ENCODE data around the gene DERA. TPM values are rescaled to one million over a fixed set of nuclear protein-coding genes. Genes with fewer than 3 reads are reported as not detected.

The DERA gene
- total and polyA plus RNA-seq, 4 donors, result 15.5 to 57.2 (median 23.7) TPM

GRCh38 chr12:15982471-15982870 is 71.3 kb downstream of the DERA start:
- Histone ChIP-seq H3K36me3 (ENCODE audit: control insufficient read depth in 1 of 2, insufficient read depth in 2 of 2, low read length in 1 of 2) (no peaks in the 10 kb centered on the region), H3K9me3 (ENCODE audit: control insufficient read depth, low read length) (no peaks in the 10 kb centered on the region), H3K27me3 (ENCODE audit: control insufficient read depth in 1 of 2, insufficient read depth in 2 of 2, low read length in 1 of 2) (no peaks in the 10 kb centered on the region), H3K4me1 (ENCODE audit: control insufficient read depth in 1 of 2, insufficient read depth in 2 of 2, low read length in 2 of 2) (peaks cover 2 to 3% of the 10 kb centered on the region in 2 donors), H3K27ac (ENCODE audit: low read depth in 1 of 2, low read length in 2 of 2) (no peak overlapping the region), H3K4me3 (ENCODE audit: low read length in 2 of 2) (no peak overlapping the region)
- intact Hi-C loops (cut with DNase I), result loop anchor here in 1 of 2 donors (10.0 kb wide), 1 partner anchor 382 kb away; no protein-coding TSS in a partner anchor
- ATAC-seq (ENCODE audit: low FRiP score) (no peak), DNase-seq (no peak)
- WGBS, 2 donors, result 10 to 12% methylated on average over 3 of the region's 3 CpGs

GRCh38 chr12:15982921-15983320 is 71.8 kb downstream of the DERA start:
- intact Hi-C loops (cut with DNase I), result loop anchor here in 1 of 2 donors (10.0 kb wide), 1 partner anchor 382 kb away; no protein-coding TSS in a partner anchor
- DNase-seq (no peak), ATAC-seq (ENCODE audit: low FRiP score) (no peak)

GRCh38 chr12:15984097-15984800 is 73.1 kb downstream of the DERA start:
- no peak for DNase-seq
- no peak for ATAC-seq (ENCODE audit: low FRiP score)
- Histone ChIP-seq H3K27me3 (ENCODE audit: control insufficient read depth in 1 of 2, insufficient read depth in 2 of 2, low read length in 1 of 2) (no peaks in the 10 kb centered on the region), H3K4me1 (ENCODE audit: control insufficient read depth in 1 of 2, insufficient read depth in 2 of 2, low read length in 2 of 2) (peaks cover under 1 to 2% of the 10 kb centered on the region in 2 donors), H3K36me3 (ENCODE audit: control insufficient read depth in 1 of 2, insufficient read depth in 2 of 2, low read length in 1 of 2) (no peaks in the 10 kb centered on the region), H3K4me3 (ENCODE audit: low read length in 2 of 2) (no peak overlapping the region), H3K27ac (ENCODE audit: low read depth in 1 of 2, low read length in 2 of 2) (no peak overlapping the region), H3K9me3 (ENCODE audit: control insufficient read depth, low read length) (no peaks in the 10 kb centered on the region)
- intact Hi-C loops (cut with DNase I), result loop anchor here in 1 of 2 donors (10.0 kb wide), 1 partner anchor 381 kb away; no protein-coding TSS in a partner anchor
- WGBS, 2 donors, result 93 to 95% methylated on average over 6 of the region's 6 CpGs

More at GRCh38 chr12:15982921-15983320, 71.8 kb downstream of the DERA start:
- H3K27me3 ChIP-seq (ENCODE audit: control insufficient read depth in 1 of 2, insufficient read depth in 2 of 2, low read length in 1 of 2), result no peaks in the 10 kb centered on the region
- H3K4me3 ChIP-seq (ENCODE audit: low read length in 2 of 2), result no peak overlapping the region
- H3K4me1 ChIP-seq (ENCODE audit: control insufficient read depth in 1 of 2, insufficient read depth in 2 of 2, low read length in 2 of 2), result peaks cover 2 to 3% of the 10 kb centered on the region in 2 donors
- no peaks in the 10 kb centered on the region for H3K9me3 ChIP-seq (ENCODE audit: control insufficient read depth, low read length)
- no peaks in the 10 kb centered on the region for H3K36me3 ChIP-seq (ENCODE audit: control insufficient read depth in 1 of 2, insufficient read depth in 2 of 2, low read length in 1 of 2)
- peak overlapping the region in 1 of 2 donors; percentile 71 for H3K27ac ChIP-seq (ENCODE audit: low read depth in 1 of 2, low read length in 2 of 2)

- no peaks in the 10 kb centered on the region for H3K36me3 ChIP-seq (ENCODE audit: control insufficient read depth in 1 of 2, insufficient read depth in 2 of 2, low read length in 1 of 2)
- peaks cover 0 to 2% of the 10 kb centered on the region in 2 donors for H3K4me1 ChIP-seq (ENCODE audit: control insufficient read depth in 1 of 2, insufficient read depth in 2 of 2, low read length in 2 of 2)
- intact Hi-C loops (cut with DNase I), result loop anchor here in 1 of 2 donors (10.0 kb wide), 1 partner anchor 380 kb away; no protein-coding TSS in a partner anchor
- 93 to 96% methylated on average over 2 of the region's 2 CpGs for WGBS, 2 donors
- H3K27ac ChIP-seq (ENCODE audit: low read depth in 1 of 2, low read length in 2 of 2), result no peak overlapping the region
- DNase-seq (no peak), ATAC-seq (ENCODE audit: low FRiP score) (no peak)
- no peaks in the 10 kb centered on the region for H3K27me3 ChIP-seq (ENCODE audit: control insufficient read depth in 1 of 2, insufficient read depth in 2 of 2, low read length in 1 of 2)
- H3K9me3 ChIP-seq (ENCODE audit: control insufficient read depth, low read length), result no peaks in the 10 kb centered on the region
- no peak overlapping the region for H3K4me3 ChIP-seq (ENCODE audit: low read length in 2 of 2)
These were observed 73.8 kb downstream of the DERA start for GRCh38 chr12:15984963-15985362.

GRCh38 chr12:15987696-15988095 is 76.6 kb downstream of the DERA start:
- WGBS, 2 donors, result 21 to 22% methylated on average over 11 of the region's 11 CpGs
- H3K27ac ChIP-seq (ENCODE audit: low read depth in 1 of 2, low read length in 2 of 2), result no peak overlapping the region
- H3K27me3 ChIP-seq (ENCODE audit: control insufficient read depth in 1 of 2, insufficient read depth in 2 of 2, low read length in 1 of 2), result no peaks in the 10 kb centered on the region
- no peaks in the 10 kb centered on the region for H3K9me3 ChIP-seq (ENCODE audit: control insufficient read depth, low read length)
- ATAC-seq (ENCODE audit: low FRiP score) (no peak), DNase-seq (peak in 1 of 2 donors; percentile 76)
- H3K4me3 ChIP-seq (ENCODE audit: low read length in 2 of 2), result no peak overlapping the region
- H3K4me1 ChIP-seq (ENCODE audit: control insufficient read depth in 1 of 2, insufficient read depth in 2 of 2, low read length in 2 of 2), result peaks cover 0 to 2% of the 10 kb centered on the region in 2 donors
- H3K36me3 ChIP-seq (ENCODE audit: control insufficient read depth in 1 of 2, insufficient read depth in 2 of 2, low read length in 1 of 2), result no peaks in the 10 kb centered on the region
- intact Hi-C loops (cut with DNase I), result loop anchor here in 1 of 2 donors (10.0 kb wide), 1 partner anchor 377 kb away; no protein-coding TSS in a partner anchor

GRCh38 chr12:15988983-15989755 is 78.0 kb downstream of the DERA start:
- no peak overlapping the region for H3K27ac ChIP-seq (ENCODE audit: low read depth in 1 of 2, low read length in 2 of 2)
- intact Hi-C loops (cut with DNase I), result loop anchor here in 1 of 2 donors (10.0 kb wide), 1 partner anchor 376 kb away; no protein-coding TSS in a partner anchor
- no peak overlapping the region for H3K4me3 ChIP-seq (ENCODE audit: low read length in 2 of 2)
- no peaks in the 10 kb centered on the region for H3K4me1 ChIP-seq (ENCODE audit: control insufficient read depth in 1 of 2, insufficient read depth in 2 of 2, low read length in 2 of 2)
- no peaks in the 10 kb centered on the region for H3K36me3 ChIP-seq (ENCODE audit: control insufficient read depth in 1 of 2, insufficient read depth in 2 of 2, low read length in 1 of 2)
- H3K9me3 ChIP-seq (ENCODE audit: control insufficient read depth, low read length), result no peaks in the 10 kb centered on the region
- 90 to 97% methylated on average over 6 of the region's 6 CpGs for WGBS, 2 donors
- no peaks in the 10 kb centered on the region for H3K27me3 ChIP-seq (ENCODE audit: control insufficient read depth in 1 of 2, insufficient read depth in 2 of 2, low read length in 1 of 2)
- DNase-seq (no peak), ATAC-seq (ENCODE audit: low FRiP score) (no peak)

- intact Hi-C loops (cut with DNase I), result no loop called here
- DNase-seq (no peak), ATAC-seq (ENCODE audit: low FRiP score) (no peak)
- Histone ChIP-seq H3K36me3 (ENCODE audit: control insufficient read depth in 1 of 2, insufficient read depth in 2 of 2, low read length in 1 of 2) (no peaks in the 10 kb centered on the region), H3K27ac (ENCODE audit: low read depth in 1 of 2, low read length in 2 of 2) (no peak overlapping the region), H3K4me3 (ENCODE audit: low read length in 2 of 2) (no peak overlapping the region), H3K9me3 (ENCODE audit: control insufficient read depth, low read length) (no peaks in the 10 kb centered on the region), H3K27me3 (ENCODE audit: control insufficient read depth in 1 of 2, insufficient read depth in 2 of 2, low read length in 1 of 2) (no peaks in the 10 kb centered on the region), H3K4me1 (ENCODE audit: control insufficient read depth in 1 of 2, insufficient read depth in 2 of 2, low read length in 2 of 2) (peaks cover 0 to 5% of the 10 kb centered on the region in 2 donors)
- 96 to 99% methylated on average over 4 of the region's 4 CpGs for WGBS, 2 donors
These were observed 84.7 kb downstream of the DERA start for GRCh38 chr12:15995801-15996200.

GRCh38 chr12:15996254-15996653 is 85.1 kb downstream of the DERA start:
- no peak overlapping the region for H3K27ac ChIP-seq (ENCODE audit: low read depth in 1 of 2, low read length in 2 of 2)
- no peaks in the 10 kb centered on the region for H3K27me3 ChIP-seq (ENCODE audit: control insufficient read depth in 1 of 2, insufficient read depth in 2 of 2, low read length in 1 of 2)
- ATAC-seq (ENCODE audit: low FRiP score), result no peak
- 74 to 77% methylated on average over 3 of the region's 3 CpGs for WGBS, 2 donors
- H3K36me3 ChIP-seq (ENCODE audit: control insufficient read depth in 1 of 2, insufficient read depth in 2 of 2, low read length in 1 of 2), result no peaks in the 10 kb centered on the region
- no peak for DNase-seq
- peaks cover 0 to 5% of the 10 kb centered on the region in 2 donors for H3K4me1 ChIP-seq (ENCODE audit: control insufficient read depth in 1 of 2, insufficient read depth in 2 of 2, low read length in 2 of 2)
- intact Hi-C loops (cut with DNase I), result no loop called here
- H3K4me3 ChIP-seq (ENCODE audit: low read length in 2 of 2), result no peak overlapping the region
- H3K9me3 ChIP-seq (ENCODE audit: control insufficient read depth, low read length), result no peaks in the 10 kb centered on the region
